Loucy (cell line): ENCODE measurements around the gene PILRA.
A peak's percentile ranks its signal among the peaks of the same experiment; 100 is the strongest.
"Not testable (repeated sequence)": the region's sequence is repeated elsewhere in the genome, so short reads cannot be mapped to it uniquely, and the experiment has no call there.

Experiments
- H2AFZ ChIP-seq: fragments of 200-600 bp; sonication (generic); 2 replicates; pipeline ENCODE4 v1.6.0; 2016; ENCODE audit warnings: antibody characterized with exemption, mild to moderate bottlenecking, low read length, moderate library complexity
- H3F3A ChIP-seq: fragments of 200-600 bp; 2 replicates; pipeline ENCODE4 v1.6.0; 2016; ENCODE audit warnings: antibody characterized with exemption, low read depth, mild to moderate bottlenecking
- H3K27me3 ChIP-seq: fragments of 200-600 bp; sonication (generic); 2 replicates; pipeline ENCODE4 v1.6.1; 2014; ENCODE audit warnings: low read length, mild to moderate bottlenecking; ENCODE audit not compliant: insufficient read depth, poor library complexity, severe bottlenecking
- H3K36me3 ChIP-seq: fragments of 200-600 bp; sonication (generic); 2 replicates; pipeline ENCODE4 v1.6.1; 2016; ENCODE audit warnings: low read length; ENCODE audit not compliant: insufficient read depth
- H3K4me1 ChIP-seq: fragments of 200-600 bp; sonication (generic); 2 replicates; pipeline ENCODE4 v1.5.1; 2014; ENCODE audit warnings: low read length, mild to moderate bottlenecking; ENCODE audit not compliant: insufficient read depth, poor library complexity, severe bottlenecking
- H3K4me2 ChIP-seq: fragments of 200-600 bp; sonication (generic); 2 replicates; pipeline ENCODE4 v1.6.0; 2014; ENCODE audit warnings: antibody characterized with exemption, low read length, low read depth, mild to moderate bottlenecking; ENCODE audit not compliant: poor library complexity, severe bottlenecking
- H3K4me3 ChIP-seq: fragments of 200-600 bp; sonication (generic); 2 replicates; pipeline ENCODE4 v1.5.1; 2014; ENCODE audit warnings: low read length, mild to moderate bottlenecking, mixed read lengths; ENCODE audit not compliant: poor library complexity, severe bottlenecking
- H3K79me2 ChIP-seq: fragments of 200-600 bp; sonication (generic); 2 replicates; pipeline ENCODE4 v1.6.1; 2014; ENCODE audit warnings: low read length; ENCODE audit not compliant: insufficient read depth
- H3K9ac ChIP-seq: fragments of 200-600 bp; sonication (generic); 2 replicates; pipeline ENCODE4 v1.6.0; 2014; ENCODE audit warnings: mild to moderate bottlenecking, low read depth, low read length, moderate library complexity; ENCODE audit not compliant: poor library complexity, severe bottlenecking
- H3K9me2 ChIP-seq: fragments of 200-600 bp; sonication (generic); replicated peaks from 2 replicates; pipeline ENCODE4 v1.6.1; 2016; ENCODE audit warnings: low read depth, low read length, mixed read lengths
- H3K9me3 ChIP-seq: fragments of 200-600 bp; sonication (generic); 2 replicates; pipeline ENCODE4 v1.6.1; 2014; ENCODE audit warnings: mild to moderate bottlenecking, antibody characterized with exemption, low read length, low read depth; ENCODE audit not compliant: insufficient read depth
- H4K20me1 ChIP-seq: fragments of 200-600 bp; sonication (generic); 2 replicates; pipeline ENCODE4 v1.6.0; 2014; ENCODE audit warnings: antibody characterized with exemption, low read length, mild to moderate bottlenecking; ENCODE audit not compliant: insufficient read depth, poor library complexity, severe bottlenecking
- EZH2phosphoT487 ChIP-seq: fragments of 200-600 bp; IDR thresholded peaks from 2 replicates; pipeline ENCODE4 v1.6.1; 2018; ENCODE audit warnings: antibody characterized with exemption, mild to moderate bottlenecking, moderate library complexity, borderline replicate concordance
- TF ChIP-seq, protein P1 (sequence below): fragments of 200-600 bp; sonication (generic); conservative IDR thresholded peaks from 2 replicates; pipeline ENCODE4 v1.5.1; 2014; ENCODE audit warnings: mild to moderate bottlenecking, antibody characterized with exemption, low read length

Gene PILRA

DNA sequence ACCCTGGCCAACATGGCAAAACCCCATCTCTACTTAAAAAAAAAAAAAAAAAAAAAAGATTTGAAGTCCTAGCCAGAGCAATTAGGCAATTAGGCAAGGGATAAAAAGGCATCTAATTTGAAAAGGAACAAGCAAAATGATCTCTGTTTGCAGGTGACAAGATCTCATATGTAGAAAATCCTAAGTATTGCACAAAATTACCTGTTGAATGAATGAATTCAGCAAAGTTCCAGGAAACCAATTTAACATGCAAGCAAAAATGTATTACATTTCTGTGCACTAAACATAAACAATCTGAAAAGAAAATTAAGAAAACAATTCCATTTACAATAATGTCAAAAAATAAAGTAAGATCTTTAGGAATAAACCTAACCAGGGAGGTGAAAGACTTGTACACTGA lies 10.2 kb upstream of the PILRA start:
- Histone ChIP-seq H3F3A (no peaks in the 10 kb centered on the region), H3K27me3 (no peaks in the 10 kb centered on the region), H3K79me2 (no peaks in the 10 kb centered on the region), H3K9ac (no peak overlapping the region), H3K4me1 (peaks cover 5% of the 10 kb centered on the region), H3K9me2 (no peaks in the 10 kb centered on the region), H4K20me1 (peaks cover 3% of the 10 kb centered on the region), H2AFZ (no peak overlapping the region), H3K36me3 (peaks cover 52% of the 10 kb centered on the region), H3K4me2 (no peak overlapping the region), H3K4me3 (no peak overlapping the region), H3K9me3 (no peaks in the 10 kb centered on the region)
- TF ChIP-seq, protein P1, sequence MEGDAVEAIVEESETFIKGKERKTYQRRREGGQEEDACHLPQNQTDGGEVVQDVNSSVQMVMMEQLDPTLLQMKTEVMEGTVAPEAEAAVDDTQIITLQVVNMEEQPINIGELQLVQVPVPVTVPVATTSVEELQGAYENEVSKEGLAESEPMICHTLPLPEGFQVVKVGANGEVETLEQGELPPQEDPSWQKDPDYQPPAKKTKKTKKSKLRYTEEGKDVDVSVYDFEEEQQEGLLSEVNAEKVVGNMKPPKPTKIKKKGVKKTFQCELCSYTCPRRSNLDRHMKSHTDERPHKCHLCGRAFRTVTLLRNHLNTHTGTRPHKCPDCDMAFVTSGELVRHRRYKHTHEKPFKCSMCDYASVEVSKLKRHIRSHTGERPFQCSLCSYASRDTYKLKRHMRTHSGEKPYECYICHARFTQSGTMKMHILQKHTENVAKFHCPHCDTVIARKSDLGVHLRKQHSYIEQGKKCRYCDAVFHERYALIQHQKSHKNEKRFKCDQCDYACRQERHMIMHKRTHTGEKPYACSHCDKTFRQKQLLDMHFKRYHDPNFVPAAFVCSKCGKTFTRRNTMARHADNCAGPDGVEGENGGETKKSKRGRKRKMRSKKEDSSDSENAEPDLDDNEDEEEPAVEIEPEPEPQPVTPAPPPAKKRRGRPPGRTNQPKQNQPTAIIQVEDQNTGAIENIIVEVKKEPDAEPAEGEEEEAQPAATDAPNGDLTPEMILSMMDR = no peak
- TF ChIP-seq EZH2phosphoT487 = no peak

DNA sequence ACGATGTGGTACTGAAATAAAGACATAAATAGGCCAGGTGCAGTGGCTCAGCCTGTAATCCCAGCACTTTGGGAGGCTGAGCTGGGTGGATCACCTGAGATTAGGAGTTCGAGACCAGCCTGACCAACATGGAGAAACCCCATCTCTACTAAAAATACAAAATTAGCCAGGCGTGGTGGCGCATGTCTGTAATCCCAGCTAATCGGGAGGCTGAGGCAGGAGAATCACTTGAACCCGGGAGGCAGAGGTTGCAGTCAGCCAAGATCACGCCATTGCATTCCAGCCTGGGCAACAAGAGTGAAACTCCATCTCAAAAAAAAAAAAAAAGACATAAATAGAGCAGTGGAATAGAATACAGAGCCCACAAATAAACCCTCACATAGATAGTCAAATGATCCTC lies 9.5 kb upstream of the PILRA start:
- H3K36me3 ChIP-seq = peaks cover 45% of the 10 kb centered on the region
- not testable (repeated sequence) for H4K20me1 ChIP-seq, H3K4me2 ChIP-seq, H3K4me1 ChIP-seq, H3K9me3 ChIP-seq, H3K9ac ChIP-seq, H3K79me2 ChIP-seq, H3K4me3 ChIP-seq, H3F3A ChIP-seq, H3K9me2 ChIP-seq, H2AFZ ChIP-seq, H3K27me3 ChIP-seq

DNA sequence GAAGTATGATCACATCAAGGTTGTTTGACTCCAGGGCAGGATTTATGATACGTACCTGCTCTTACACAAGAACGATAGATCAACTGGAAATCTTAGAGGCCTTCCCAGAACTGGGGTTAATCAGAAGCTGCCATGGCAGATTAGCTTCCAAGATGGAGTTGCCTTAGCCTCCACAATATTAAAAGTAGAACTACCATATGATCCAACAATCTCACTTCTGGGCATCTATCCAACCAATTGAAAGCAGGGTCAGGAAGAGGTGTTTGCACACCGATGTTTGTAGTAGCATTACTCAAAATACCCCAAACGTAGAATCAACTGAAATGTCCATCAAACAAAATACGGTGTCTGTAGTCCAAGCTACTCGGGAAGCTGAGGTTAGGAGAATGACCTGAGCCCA lies 8.8 kb upstream of the PILRA start:
- peaks cover 39% of the 10 kb centered on the region for H3K36me3 ChIP-seq
- H3K4me2 ChIP-seq = no peak overlapping the region
- no peak overlapping the region for H3K9ac ChIP-seq
- no peaks in the 10 kb centered on the region for H3K79me2 ChIP-seq
- no peaks in the 10 kb centered on the region for H3K9me2 ChIP-seq
- peaks cover 5% of the 10 kb centered on the region for H3K4me1 ChIP-seq
- no peak overlapping the region for H3K4me3 ChIP-seq
- TF ChIP-seq, protein P1 = no peak
- no peak for TF ChIP-seq EZH2phosphoT487
- no peaks in the 10 kb centered on the region for H3K9me3 ChIP-seq
- no peaks in the 10 kb centered on the region for H3F3A ChIP-seq
- no peaks in the 10 kb centered on the region for H3K27me3 ChIP-seq
- peaks cover 3% of the 10 kb centered on the region for H4K20me1 ChIP-seq
- H2AFZ ChIP-seq = no peak overlapping the region

DNA sequence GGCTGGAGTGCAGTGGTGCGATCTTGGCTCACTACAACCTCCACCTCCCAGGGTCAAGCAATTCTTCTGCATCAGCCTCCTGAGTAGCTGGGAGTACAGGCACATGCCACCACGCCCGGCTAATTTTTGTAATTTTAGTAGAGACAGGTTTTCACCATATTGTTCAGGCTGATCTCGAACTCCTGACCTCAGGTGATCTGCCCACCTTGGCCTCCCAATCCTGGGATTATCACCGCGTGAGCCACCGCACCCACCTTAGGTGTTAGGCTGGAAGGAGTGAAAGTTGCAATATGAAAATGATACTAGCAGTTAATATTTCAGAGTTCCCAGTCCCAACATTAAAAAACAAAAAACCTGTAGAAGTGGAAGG lies 7.3 kb upstream of the PILRA start:
- not testable (repeated sequence) for H4K20me1 ChIP-seq, H3K4me1 ChIP-seq, H3F3A ChIP-seq, H2AFZ ChIP-seq, H3K27me3 ChIP-seq, H3K4me3 ChIP-seq, H3K9me2 ChIP-seq, H3K79me2 ChIP-seq, H3K9me3 ChIP-seq
- Histone ChIP-seq H3K36me3 (peaks cover 26% of the 10 kb centered on the region), H3K4me2 (peak overlapping the region; percentile 34), H3K9ac (peak overlapping the region; percentile 22)
